Chondrocyte (in vitro differentiated cells): ENCODE measurements around the gene LIPI. TPM values are rescaled to one million over a fixed set of nuclear protein-coding genes. Genes with fewer than 3 reads are reported as not detected.
"Not testable (repeated sequence)": the region's sequence is repeated elsewhere in the genome, so short reads cannot be mapped to it uniquely, and the experiment has no call there.

Source experiments
- DNase-seq: peaks from one replicate; pipeline ENCODE4 v3.0.0; 2021; ENCODE audit warnings: mixed read lengths, low spot score
- H3K27ac Mint-ChIP-seq: one replicate; pipeline ENCODE4 v1.8.0; 2021; ENCODE audit warnings: mild to moderate bottlenecking, moderate library complexity, mixed read lengths; ENCODE audit not compliant: unreplicated experiment
- H3K27me3 Mint-ChIP-seq: 2 replicates; pipeline ENCODE4 v1.8.0; 2021; ENCODE audit warnings: low read depth, mixed read lengths
- H3K36me3 Mint-ChIP-seq: 2 replicates; pipeline ENCODE4 v1.8.0; 2021; ENCODE audit warnings: low read depth, mixed read lengths
- H3K4me1 Mint-ChIP-seq: 2 replicates; pipeline ENCODE4 v1.8.0; 2021; ENCODE audit warnings: low read depth, mild to moderate bottlenecking, mixed read lengths
- H3K4me3 Mint-ChIP-seq: one replicate; pipeline ENCODE4 v1.8.0; 2021; ENCODE audit warnings: mild to moderate bottlenecking, moderate library complexity, mixed read lengths; ENCODE audit not compliant: unreplicated experiment
- H3K9me3 Mint-ChIP-seq: 2 replicates; pipeline ENCODE4 v1.8.0; 2021; ENCODE audit warnings: low read depth, mixed read lengths
- CTCF ChIP-seq: fragments of 200-600 bp; sonication (generic); IDR thresholded peaks from 2 replicates; pipeline ENCODE4 v1.5.0; 2021; ENCODE audit warnings: antibody characterized with exemption, mild to moderate bottlenecking, moderate library complexity
- total RNA-seq: library from RNA; stranded (reverse); gene quantifications from 3 replicates; pipeline ENCODE4 v1.2.1, GENCODE V29; 2021

LIPI gene
- total RNA-seq, 1 donor from 2014 or later: not detected

GRCh38 chr21:14120091-14120734, 90.5 kb downstream of the LIPI start:
- no peak overlapping the region for H3K27ac Mint-ChIP-seq
- H3K4me1 Mint-ChIP-seq: no peaks in the 10 kb centered on the region
- no peaks in the 10 kb centered on the region for H3K27me3 Mint-ChIP-seq
- H3K4me3 Mint-ChIP-seq: no peak overlapping the region
- DNase-seq: no peak
- peaks cover 41% of the 10 kb centered on the region for H3K9me3 Mint-ChIP-seq
- TF ChIP-seq CTCF: peak; percentile 48
- H3K36me3 Mint-ChIP-seq: peaks cover 2% of the 10 kb centered on the region

DNA sequence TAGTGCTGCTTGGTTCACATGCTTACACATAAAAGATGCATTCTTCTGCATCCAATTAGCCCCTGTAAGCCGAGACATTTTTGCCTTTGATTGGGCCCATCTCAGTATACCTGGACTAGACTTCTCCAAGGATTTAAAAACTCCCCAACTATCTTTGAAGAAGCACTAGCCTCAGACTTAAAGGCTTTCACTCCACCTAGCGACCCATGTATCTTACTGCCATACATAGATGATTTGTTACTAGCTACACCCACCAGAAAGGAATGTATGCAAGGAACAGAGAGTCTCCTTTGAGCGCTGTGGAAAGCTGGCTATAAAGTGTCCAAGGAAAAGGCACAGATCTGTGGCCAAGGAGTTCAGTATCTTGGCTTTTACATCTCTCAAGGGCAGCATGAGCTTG, 91.7 kb downstream of the LIPI start:
- no peak for DNase-seq
- no peak for TF ChIP-seq CTCF
- no peak overlapping the region for H3K4me3 Mint-ChIP-seq
- H3K9me3 Mint-ChIP-seq: peaks cover 41% of the 10 kb centered on the region
- no peak overlapping the region for H3K27ac Mint-ChIP-seq
- peaks cover 1% of the 10 kb centered on the region for H3K36me3 Mint-ChIP-seq
- no peaks in the 10 kb centered on the region for H3K27me3 Mint-ChIP-seq
- no peaks in the 10 kb centered on the region for H3K4me1 Mint-ChIP-seq

GRCh38 chr21:14116080-14116481, 94.7 kb downstream of the LIPI start:
- H3K9me3 Mint-ChIP-seq: peaks cover 32% of the 10 kb centered on the region
- DNase-seq: no peak
- no peak for TF ChIP-seq CTCF
- H3K4me3 Mint-ChIP-seq: no peak overlapping the region
- no peak overlapping the region for H3K27ac Mint-ChIP-seq
- H3K36me3 Mint-ChIP-seq: no peaks in the 10 kb centered on the region
- no peaks in the 10 kb centered on the region for H3K4me1 Mint-ChIP-seq
- H3K27me3 Mint-ChIP-seq: no peaks in the 10 kb centered on the region

GRCh38 chr21:14115646-14116045, 95.1 kb downstream of the LIPI start:
- Mint-ChIP-seq H3K27me3 (no peaks in the 10 kb centered on the region), H3K4me1 (no peaks in the 10 kb centered on the region), H3K36me3 (no peaks in the 10 kb centered on the region), H3K4me3 (no peak overlapping the region), H3K27ac (no peak overlapping the region), H3K9me3 (peaks cover 32% of the 10 kb centered on the region)
- DNase-seq: no peak
- TF ChIP-seq CTCF: no peak

GRCh38 chr21:14114251-14114650, 96.5 kb downstream of the LIPI start:
- no peak overlapping the region for H3K27ac Mint-ChIP-seq
- H3K27me3 Mint-ChIP-seq: no peaks in the 10 kb centered on the region
- TF ChIP-seq CTCF: no peak
- DNase-seq: no peak
- no peaks in the 10 kb centered on the region for H3K36me3 Mint-ChIP-seq
- no peaks in the 10 kb centered on the region for H3K4me1 Mint-ChIP-seq
- H3K9me3 Mint-ChIP-seq: peaks cover 30% of the 10 kb centered on the region
- H3K4me3 Mint-ChIP-seq: no peak overlapping the region

DNA sequence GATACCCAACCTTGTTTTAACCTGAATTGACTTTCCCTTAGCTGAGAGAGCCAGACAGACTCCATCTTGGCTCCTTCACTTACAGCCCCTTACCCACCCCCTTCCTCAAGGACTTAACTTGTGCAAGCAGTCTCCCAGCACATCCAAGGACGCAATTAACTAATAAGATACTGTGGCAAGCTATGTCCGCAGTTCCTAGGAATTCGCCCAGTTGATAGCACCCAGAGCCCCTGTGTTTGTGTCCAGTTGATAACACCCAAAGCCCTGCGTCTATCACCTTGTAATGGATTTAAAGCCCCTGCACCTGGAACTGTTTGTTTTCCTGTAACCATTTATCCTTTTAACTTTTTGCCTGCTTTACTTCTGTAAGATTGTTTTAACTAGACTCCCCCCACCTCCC, 106.2 kb downstream of the LIPI start:
- H3K4me1 Mint-ChIP-seq, H3K27me3 Mint-ChIP-seq, H3K27ac Mint-ChIP-seq, DNase-seq, H3K36me3 Mint-ChIP-seq, H3K4me3 Mint-ChIP-seq: not testable (repeated sequence)
- H3K9me3 Mint-ChIP-seq: peaks cover 12% of the 10 kb centered on the region
